GM12875 (cell line): Measurements from ENCODE around the gene POLE.
A peak's percentile ranks its signal among the peaks of the same experiment; 100 is the strongest.

Experiments used
- H3K4me3 ChIP-seq: one replicate; pipeline ENCODE4 v1.5.1; 2011; ENCODE audit warnings: low read depth, low read length, control low read depth
- TF ChIP-seq, protein P1 (sequence below): IDR thresholded peaks from 2 replicates; pipeline ENCODE4 v1.5.1; 2011; ENCODE audit warnings: low read depth, mild to moderate bottlenecking, control low read depth, inconsistent platforms, low read length, moderate library complexity, borderline replicate concordance; ENCODE audit not compliant: insufficient read depth

The POLE gene

GRCh38 chr12:132639956-132640520 is 47.1 kb downstream of the POLE start:
- no peak overlapping the region for H3K4me3 ChIP-seq
- TF ChIP-seq, protein P1, sequence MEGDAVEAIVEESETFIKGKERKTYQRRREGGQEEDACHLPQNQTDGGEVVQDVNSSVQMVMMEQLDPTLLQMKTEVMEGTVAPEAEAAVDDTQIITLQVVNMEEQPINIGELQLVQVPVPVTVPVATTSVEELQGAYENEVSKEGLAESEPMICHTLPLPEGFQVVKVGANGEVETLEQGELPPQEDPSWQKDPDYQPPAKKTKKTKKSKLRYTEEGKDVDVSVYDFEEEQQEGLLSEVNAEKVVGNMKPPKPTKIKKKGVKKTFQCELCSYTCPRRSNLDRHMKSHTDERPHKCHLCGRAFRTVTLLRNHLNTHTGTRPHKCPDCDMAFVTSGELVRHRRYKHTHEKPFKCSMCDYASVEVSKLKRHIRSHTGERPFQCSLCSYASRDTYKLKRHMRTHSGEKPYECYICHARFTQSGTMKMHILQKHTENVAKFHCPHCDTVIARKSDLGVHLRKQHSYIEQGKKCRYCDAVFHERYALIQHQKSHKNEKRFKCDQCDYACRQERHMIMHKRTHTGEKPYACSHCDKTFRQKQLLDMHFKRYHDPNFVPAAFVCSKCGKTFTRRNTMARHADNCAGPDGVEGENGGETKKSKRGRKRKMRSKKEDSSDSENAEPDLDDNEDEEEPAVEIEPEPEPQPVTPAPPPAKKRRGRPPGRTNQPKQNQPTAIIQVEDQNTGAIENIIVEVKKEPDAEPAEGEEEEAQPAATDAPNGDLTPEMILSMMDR: no peak

- H3K4me3 ChIP-seq: no peak overlapping the region
- TF ChIP-seq, protein P1: peak; percentile 82
Observed at GRCh38 chr12:132638541-132639408, 48.4 kb downstream of the POLE start.

- no peak overlapping the region for H3K4me3 ChIP-seq
- TF ChIP-seq, protein P1: no peak
Observed at GRCh38 chr12:132637811-132638210, 49.3 kb downstream of the POLE start.

GRCh38 chr12:132635076-132635955 is 51.8 kb downstream of the POLE start:
- TF ChIP-seq, protein P1: no peak
- H3K4me3 ChIP-seq: no peak overlapping the region

GRCh38 chr12:132634411-132634990 is 52.6 kb downstream of the POLE start:
- TF ChIP-seq, protein P1: no peak
- H3K4me3 ChIP-seq: no peak overlapping the region

GRCh38 chr12:132633901-132634300 is 53.2 kb downstream of the POLE start:
- TF ChIP-seq, protein P1: no peak
- no peak overlapping the region for H3K4me3 ChIP-seq
